T-cell (primary cell): Measurements from ENCODE around the gene MIB2. TPM values are rescaled to one million over a fixed set of nuclear protein-coding genes. Genes with fewer than 3 reads are reported as not detected.

Experiments used
- ATAC-seq, 4 experiments: fragments of 200-7000 bp in 3 of 4; fragments of 150-1000 bp in 1 of 4; cut with Tn5 transposase; replicated peaks in 1 of 4; 1 replicate in 3 of 4; 2 replicates in 1 of 4; pipeline ENCODE4 v1.10.0; 2021; ENCODE audit warnings: moderate library complexity in 3 of 4, mild to moderate bottlenecking in 2 of 4, moderate number of reproducible peaks in 1 of 4
- CTCF ChIA-PET, 2 donors: fragments of 300-600 bp; sonication (Branson Sonifier 250); formaldehyde crosslinking; loops; one replicate each; lab custom pipeline; 2022; ENCODE audit warnings: antibody characterized with exemption in 2 of 2; lab: Charles Lee
- POLR2A ChIA-PET, 2 donors: fragments of 300-600 bp; sonication (Branson Sonifier 250); formaldehyde crosslinking; loops; one replicate each; lab custom pipeline; 2022; ENCODE audit warnings: antibody characterized with exemption in 2 of 2; lab: Charles Lee
- DNase-seq, 35 experiments: peaks; one replicate each; pipeline versions ENCODE4 v3.0.0 to v3.0.0-alpha.2; 2013 to 2023
- H3K27ac ChIP-seq: one replicate; pipeline ENCODE4 v1.5.1; 2013; ENCODE audit warnings: low read length
- H3K27me3 ChIP-seq, 2 experiments: replicated peaks in 1 of 2; 1 replicate in 1 of 2; 2 replicates in 1 of 2; pipeline versions ENCODE4 v1.6.1 to v1.7.0; 2013; ENCODE audit warnings: low read length in 1 of 2, mixed read lengths in 1 of 2; ENCODE audit not compliant: control insufficient read depth in 2 of 2, insufficient read depth in 2 of 2; ENCODE audit errors: extremely low read depth in 1 of 2
- H3K36me3 ChIP-seq, 2 donors: 1 replicate in 1 of 2; 2 replicates in 1 of 2; pipeline versions ENCODE4 v1.6.1 to v1.7.0; 2013; ENCODE audit warnings: low read length in 1 of 2; ENCODE audit not compliant: control insufficient read depth in 2 of 2, insufficient read depth in 1 of 2; ENCODE audit errors: extremely low read depth in 1 of 2
- H3K4me1 ChIP-seq, 2 experiments: 1 replicate in 1 of 2; 2 replicates in 1 of 2; pipeline versions ENCODE4 v1.6.1 to v1.7.0; 2013; ENCODE audit warnings: low read length in 2 of 2, mixed read lengths in 1 of 2; ENCODE audit not compliant: insufficient read depth in 2 of 2, control insufficient read depth in 1 of 2; ENCODE audit errors: extremely low read depth in 1 of 2
- H3K4me3 ChIP-seq, 2 donors: 1 replicate in 1 of 2; 2 replicates in 1 of 2; pipeline versions ENCODE4 v1.5.1 to v1.7.0; 2013; ENCODE audit warnings: mild to moderate bottlenecking in 2 of 2, low read length in 1 of 2, moderate library complexity in 1 of 2; ENCODE audit not compliant: control insufficient read depth in 1 of 2; ENCODE audit errors: extremely low read depth in 1 of 2
- H3K9me3 ChIP-seq: 2 replicates; pipeline ENCODE4 v1.7.0; 2013
- H3K27ac Mint-ChIP-seq, 2 donors: one replicate each; pipeline ENCODE4 v1.8.0; 2020 to 2021; ENCODE audit warnings: mild to moderate bottlenecking in 2 of 2, mixed read lengths in 2 of 2
- H3K27me3 Mint-ChIP-seq, 2 donors: one replicate each; pipeline ENCODE4 v1.8.0; 2021 to 2022; ENCODE audit warnings: mixed read lengths in 2 of 2
- H3K36me3 Mint-ChIP-seq: one replicate; pipeline ENCODE4 v1.8.0; 2021; ENCODE audit warnings: mixed read lengths
- H3K4me1 Mint-ChIP-seq, 3 donors: one replicate each; pipeline ENCODE4 v1.8.0; 2020 to 2022; ENCODE audit warnings: mixed read lengths in 3 of 3, mild to moderate bottlenecking in 1 of 3
- H3K4me3 Mint-ChIP-seq, 3 donors: one replicate each; pipeline ENCODE4 v1.8.0; 2020 to 2022; ENCODE audit warnings: mild to moderate bottlenecking in 3 of 3, mixed read lengths in 3 of 3, moderate library complexity in 3 of 3
- H3K9me3 Mint-ChIP-seq, 3 donors: one replicate each; pipeline ENCODE4 v1.8.0; 2020 to 2022; ENCODE audit warnings: mixed read lengths in 3 of 3
- WGBS: methylation state at CpG from one replicate; pipeline ENCODE4 v1.1.5; 2013; ENCODE audit warnings: missing lambda C conversion rate; ENCODE audit not compliant: insufficient coverage; 5-methylcytosine and 5-hydroxymethylcytosine counted together
- total RNA-seq, 35 experiments: library from RNA in 6 of 35; stranded (reverse) in 6 of 35; fragments of 120-200 nt in 1 of 35; gene quantifications; one replicate each; pipeline versions ENCODE4 v1.2.1 to v1.2.4 and lab custom pipeline; 2013 to 2026

The MIB2 gene
- total RNA-seq, 5 donors from 2014 or later (not counting 1 experiment from before 2014, with no cell fraction given), result 68.9 to 105 (median 103) TPM

DNA sequence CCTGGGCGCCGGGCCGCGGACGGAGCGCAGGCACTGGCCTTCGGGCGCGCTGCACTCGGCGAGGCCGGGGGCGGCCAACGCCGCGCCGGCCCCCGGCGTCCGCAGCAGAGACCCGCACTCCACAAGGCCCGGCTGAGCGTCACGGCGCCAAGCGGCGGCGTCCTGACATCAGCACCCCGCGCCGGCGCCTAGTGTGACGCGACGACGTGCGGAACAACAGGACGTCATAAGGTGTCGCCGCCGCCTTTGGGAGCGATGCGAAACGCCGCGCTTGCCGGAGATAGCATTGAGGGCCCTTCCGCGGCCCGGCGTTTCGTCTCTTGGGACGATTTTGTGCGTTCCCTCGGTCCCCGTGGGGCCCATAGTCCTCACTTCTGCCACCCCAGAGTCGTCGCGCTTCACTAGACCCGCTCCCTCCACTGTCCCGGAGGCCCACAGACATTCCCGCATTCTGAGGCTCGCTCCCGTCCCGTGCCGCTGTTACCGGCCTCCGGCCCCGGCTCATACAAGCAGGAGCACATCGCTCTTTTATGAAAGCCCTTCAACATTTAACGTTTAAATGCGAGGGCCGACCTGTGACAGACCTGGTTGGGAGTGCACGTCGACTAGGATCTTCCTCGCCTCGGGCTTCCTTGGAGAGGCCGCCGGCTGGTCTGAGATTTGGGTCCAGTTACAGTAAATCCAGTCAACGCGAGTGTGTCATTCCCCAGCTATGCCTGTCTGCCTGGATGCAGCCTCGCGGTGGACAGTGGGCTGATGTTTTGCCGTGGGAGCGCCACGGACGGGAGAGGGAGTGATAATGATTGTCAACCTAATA, 40.4 kb upstream of the MIB2 start, which contains the start of gene SSU72:
SSU72 (minus strand) TSS at position 143 of the 817 bp plus-strand sequence. CDS start 306 bp downstream, outside the sequence.
- ChIA-PET POLR2A (no interaction called here), CTCF (no interaction called here)
- H3K9me3 ChIP-seq, result no peaks in the 10 kb centered on the region
- H3K4me1 ChIP-seq, result peaks cover 12 to 46% of the 10 kb centered on the region in 2 experiments
- peaks cover 0 to 8% of the 10 kb centered on the region in 2 experiments for H3K27me3 ChIP-seq
- 1% methylated on average over 85 of the region's 87 CpGs for WGBS
- H3K36me3 Mint-ChIP-seq, result peaks cover 8% of the 10 kb centered on the region
- H3K4me3 ChIP-seq, result peak within 1 kb of the TSS; percentile 82 to 89
- peaks cover 0 to 4% of the 10 kb centered on the region in 2 donors for H3K36me3 ChIP-seq
- peaks cover 31 to 42% (median 33%) of the 10 kb centered on the region in 3 donors for H3K4me1 Mint-ChIP-seq
- peak within 1 kb of the TSS; percentile 90 to 96 (median 95) for H3K4me3 Mint-ChIP-seq
- H3K27me3 Mint-ChIP-seq, result no peaks in the 10 kb centered on the region
- peak within 1 kb of the TSS; percentile 98 for H3K27ac ChIP-seq
- peak within 1 kb of the TSS; percentile 99 for H3K27ac Mint-ChIP-seq
- DNase-seq (peak; percentile 83 to 97 (median 91)), ATAC-seq (peak; percentile 85 to 90 (median 86))
- no peaks in the 10 kb centered on the region for H3K9me3 Mint-ChIP-seq

DNA sequence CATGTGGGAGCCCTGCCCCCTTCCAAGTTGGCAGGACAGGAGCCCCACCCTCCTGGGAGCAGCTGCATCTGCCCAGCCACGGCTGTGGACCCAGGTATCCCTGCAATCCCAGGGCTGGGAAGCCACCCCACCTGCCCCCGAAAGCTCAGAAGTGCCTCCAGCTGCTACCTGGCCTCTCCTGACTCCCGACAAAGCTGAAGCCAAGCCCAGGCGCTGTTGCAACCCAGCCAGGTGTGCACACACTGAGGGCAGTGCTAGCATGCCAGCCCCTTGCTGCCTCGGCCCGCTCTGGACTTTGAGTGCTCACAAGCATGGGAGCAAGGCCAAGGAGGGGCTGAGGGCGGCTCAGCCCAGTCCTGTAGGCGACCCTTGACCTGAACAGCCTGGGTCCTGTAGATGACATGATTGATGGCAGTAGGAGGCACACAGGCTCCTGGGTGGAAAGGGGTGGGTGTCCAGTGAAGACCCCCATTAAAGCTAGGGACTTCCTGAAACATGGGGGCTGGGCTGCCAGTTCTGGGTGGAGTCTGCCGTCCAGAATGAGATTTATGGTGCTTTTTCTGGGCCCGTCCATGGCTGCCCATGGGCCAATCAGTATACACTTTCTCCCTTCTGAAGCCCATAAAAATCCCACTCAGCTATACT, 37.8 kb upstream of the MIB2 start:
- H3K9me3 Mint-ChIP-seq, result no peaks in the 10 kb centered on the region
- CTCF ChIA-PET, result no interaction called here
- 74% methylated on average over 7 of the region's 10 CpGs for WGBS
- Histone ChIP-seq H3K4me1 (peaks cover 12 to 21% of the 10 kb centered on the region in 2 experiments), H3K27ac (no peak overlapping the region), H3K36me3 (no peaks in the 10 kb centered on the region), H3K27me3 (peaks cover 0 to 23% of the 10 kb centered on the region in 2 experiments), H3K9me3 (no peaks in the 10 kb centered on the region), H3K4me3 (no peak overlapping the region)
- DNase-seq (no peak), ATAC-seq (no peak)
- no peak overlapping the region for H3K4me3 Mint-ChIP-seq
- peaks cover 7 to 8% of the 10 kb centered on the region in 2 donors for H3K27me3 Mint-ChIP-seq
- H3K27ac Mint-ChIP-seq, result no peak overlapping the region
- H3K4me1 Mint-ChIP-seq, result peaks cover 16 to 24% (median 17%) of the 10 kb centered on the region in 3 donors
- H3K36me3 Mint-ChIP-seq, result no peaks in the 10 kb centered on the region
- POLR2A ChIA-PET, result interaction anchor here in 1 of 2 donors (1.2 kb wide), 1 partner anchor 37 kb away, joined by 3 read pairs; no protein-coding TSS in a partner anchor

- no peak for ATAC-seq
- Mint-ChIP-seq H3K27me3 (peaks cover 7 to 10% of the 10 kb centered on the region in 2 donors), H3K4me1 (peaks cover 10 to 16% (median 12%) of the 10 kb centered on the region in 3 donors), H3K9me3 (no peaks in the 10 kb centered on the region), H3K36me3 (no peaks in the 10 kb centered on the region), H3K27ac (no peak overlapping the region), H3K4me3 (no peak overlapping the region)
- Histone ChIP-seq H3K36me3 (no peaks in the 10 kb centered on the region), H3K9me3 (no peaks in the 10 kb centered on the region), H3K4me1 (peaks cover 6 to 11% of the 10 kb centered on the region in 2 experiments), H3K4me3 (no peak overlapping the region), H3K27me3 (peaks cover 0 to 28% of the 10 kb centered on the region in 2 experiments), H3K27ac (no peak overlapping the region)
- CTCF ChIA-PET, result no interaction called here
- DNase-seq, result no peak
- POLR2A ChIA-PET, result interaction anchor here in 1 of 2 donors (0.5 to 1.2 kb wide), 2 partner anchors 36 to 53 kb away, joined by 3 read pairs; no protein-coding TSS in a partner anchor
- WGBS, result 89% methylated on average over 11 of the region's 13 CpGs
These were observed 36.8 kb upstream of the MIB2 start for GRCh38 chr1:1578371-1578940.

DNA sequence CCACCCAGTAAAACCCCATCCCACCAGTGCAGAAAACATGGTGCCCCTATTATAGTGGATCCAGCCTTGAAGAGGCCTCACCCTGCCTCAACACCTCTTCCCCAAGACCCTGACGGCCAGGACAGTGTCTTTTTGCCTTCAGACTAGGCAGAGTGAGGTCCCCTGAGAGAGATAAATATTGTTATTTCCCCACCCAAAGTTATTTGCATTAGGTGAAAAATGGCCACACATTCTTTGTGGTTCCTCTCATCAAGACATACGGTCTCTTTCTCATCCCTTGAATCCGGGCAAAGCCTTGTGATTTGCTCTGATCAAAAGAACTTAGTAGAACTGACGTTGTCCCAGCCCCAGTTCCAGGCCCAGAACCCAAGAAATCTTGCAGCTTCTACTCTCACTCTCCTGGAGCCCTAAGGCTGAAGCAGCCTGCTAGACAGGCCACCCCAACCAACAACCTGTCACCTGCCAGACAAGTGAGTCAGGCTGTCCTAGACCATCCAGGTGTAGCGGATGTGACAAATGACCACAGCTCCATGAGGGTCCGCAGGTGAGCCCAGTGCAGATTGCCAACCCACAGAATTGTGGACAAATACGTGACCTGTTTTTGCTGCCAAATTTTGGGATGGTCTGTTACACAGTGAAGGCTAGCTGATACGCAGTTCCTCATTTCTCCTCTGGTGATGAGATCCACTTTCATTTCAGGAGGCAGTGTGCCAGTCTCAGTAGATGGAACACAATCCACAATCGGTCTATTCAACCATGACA, 32.5 kb upstream of the MIB2 start:
- POLR2A ChIA-PET, result interaction anchor here in 1 of 2 donors (0.6 kb wide), 1 partner anchor 15 kb away, joined by 5 read pairs; no protein-coding TSS in a partner anchor
- DNase-seq (no peak), ATAC-seq (no peak)
- Histone ChIP-seq H3K36me3 (no peaks in the 10 kb centered on the region), H3K27me3 (peaks cover 0 to 51% of the 10 kb centered on the region in 2 experiments), H3K9me3 (no peaks in the 10 kb centered on the region), H3K4me1 (peaks cover 0 to 4% of the 10 kb centered on the region in 2 experiments), H3K27ac (no peak overlapping the region), H3K4me3 (no peak overlapping the region)
- H3K36me3 Mint-ChIP-seq, result no peaks in the 10 kb centered on the region
- H3K27ac Mint-ChIP-seq, result no peak overlapping the region
- peaks cover 10 to 12% of the 10 kb centered on the region in 2 donors for H3K27me3 Mint-ChIP-seq
- CTCF ChIA-PET, result no interaction called here
- WGBS, result 78% methylated on average over 7 of the region's 9 CpGs
- H3K4me3 Mint-ChIP-seq, result no peak overlapping the region
- no peaks in the 10 kb centered on the region for H3K4me1 Mint-ChIP-seq
- no peaks in the 10 kb centered on the region for H3K9me3 Mint-ChIP-seq

GRCh38 chr1:1583347-1584010, 31.8 kb upstream of the MIB2 start:
- CTCF ChIA-PET, result no interaction called here
- H3K4me3 ChIP-seq, result no peak overlapping the region
- WGBS, result 88% methylated on average over 18 of the region's 23 CpGs
- H3K36me3 Mint-ChIP-seq, result no peaks in the 10 kb centered on the region
- ATAC-seq (no peak), DNase-seq (no peak)
- no peaks in the 10 kb centered on the region for H3K4me1 Mint-ChIP-seq
- H3K27me3 ChIP-seq, result peaks cover 0 to 49% of the 10 kb centered on the region in 2 experiments
- H3K27ac Mint-ChIP-seq, result no peak overlapping the region
- H3K4me1 ChIP-seq, result peaks cover 0 to 4% of the 10 kb centered on the region in 2 experiments
- POLR2A ChIA-PET, result no interaction called here
- no peaks in the 10 kb centered on the region for H3K9me3 Mint-ChIP-seq
- H3K9me3 ChIP-seq, result no peaks in the 10 kb centered on the region
- H3K27ac ChIP-seq, result no peak overlapping the region
- H3K36me3 ChIP-seq, result no peaks in the 10 kb centered on the region
- H3K27me3 Mint-ChIP-seq, result peaks cover 10 to 13% of the 10 kb centered on the region in 2 donors
- no peak overlapping the region for H3K4me3 Mint-ChIP-seq
